H9 (cell line): ENCODE results near the gene ATP5PF. TPM values are rescaled to one million over a fixed set of nuclear protein-coding genes. Genes with fewer than 3 reads are reported as not detected.

Experiments used
- DNase-seq: peaks from one replicate; pipeline ENCODE4 v3.0.0-alpha.2; 2017
- H2AFZ ChIP-seq: one replicate; pipeline ENCODE4 v1.6.1; 2013; ENCODE audit warnings: mild to moderate bottlenecking, low read length, control low read depth, moderate library complexity
- H2AK5ac ChIP-seq: 2 replicates; pipeline ENCODE4 v1.6.1; 2013; ENCODE audit warnings: low read length, control low read depth, mixed read lengths; ENCODE audit not compliant: insufficient read length
- H2BK120ac ChIP-seq: one replicate; pipeline ENCODE4 v1.6.1; 2013; ENCODE audit warnings: low read depth, mild to moderate bottlenecking, low read length, control low read depth, inconsistent platforms; ENCODE audit not compliant: poor library complexity, severe bottlenecking
- H2BK12ac ChIP-seq: 2 replicates; pipeline ENCODE4 v1.6.1; 2013; ENCODE audit warnings: low read length, control low read depth, mixed read lengths, low read depth; ENCODE audit not compliant: insufficient read length
- H2BK15ac ChIP-seq: 2 replicates; pipeline ENCODE4 v1.6.1; 2013; ENCODE audit warnings: low read depth, low read length, control low read depth
- H2BK20ac ChIP-seq: one replicate; pipeline ENCODE4 v1.6.1; 2013; ENCODE audit warnings: low read depth, mild to moderate bottlenecking, low read length, control low read depth, inconsistent platforms; ENCODE audit not compliant: poor library complexity, severe bottlenecking
- H2BK5ac ChIP-seq: 2 replicates; pipeline ENCODE4 v1.6.1; 2013; ENCODE audit warnings: low read length, control low read depth, mixed read lengths; ENCODE audit not compliant: insufficient read length
- H3K14ac ChIP-seq: 2 replicates; pipeline ENCODE4 v1.6.1; 2013; ENCODE audit warnings: low read length, control low read depth; ENCODE audit not compliant: insufficient read depth
- H3K18ac ChIP-seq: 2 replicates; pipeline ENCODE4 v1.6.1; 2013; ENCODE audit warnings: low read depth, mild to moderate bottlenecking, mixed read lengths, low read length, control low read depth; ENCODE audit not compliant: insufficient read length
- H3K23ac ChIP-seq: 2 replicates; pipeline ENCODE4 v1.6.1; 2013; ENCODE audit warnings: low read length, control low read depth, mixed read lengths, low read depth; ENCODE audit not compliant: insufficient read length
- H3K23me2 ChIP-seq: 2 replicates; pipeline ENCODE4 v1.6.1; 2013; ENCODE audit warnings: low read depth, mild to moderate bottlenecking, mixed read lengths, low read length, control low read depth; ENCODE audit not compliant: insufficient read length, poor library complexity, severe bottlenecking
- H3K27ac ChIP-seq: 2 replicates; pipeline ENCODE4 v1.5.1; 2013; ENCODE audit warnings: low read length, control low read depth, mixed read lengths, low read depth; ENCODE audit not compliant: insufficient read length
- H3K27me3 ChIP-seq: 2 replicates; pipeline ENCODE4 v1.6.1; 2013; ENCODE audit warnings: low read length, control low read depth, inconsistent platforms; ENCODE audit not compliant: insufficient read depth
- H3K4ac ChIP-seq: 2 replicates; pipeline ENCODE4 v1.6.1; 2013; ENCODE audit warnings: low read depth, mild to moderate bottlenecking, control low read depth, inconsistent platforms, low read length, moderate library complexity
- H3K4me1 ChIP-seq: 2 replicates; pipeline ENCODE4 v1.6.1; 2013; ENCODE audit warnings: low read length, control low read depth, inconsistent platforms; ENCODE audit not compliant: insufficient read depth
- H3K4me2 ChIP-seq: 2 replicates; pipeline ENCODE4 v1.6.1; 2013; ENCODE audit warnings: low read length, control low read depth, mixed read lengths; ENCODE audit not compliant: insufficient read length, insufficient read depth
- H3K56ac ChIP-seq: 2 replicates; pipeline ENCODE4 v1.6.1; 2013; ENCODE audit warnings: low read depth, mild to moderate bottlenecking, mixed read lengths, low read length, control low read depth; ENCODE audit not compliant: insufficient read length
- H3K79me1 ChIP-seq: 2 replicates; pipeline ENCODE4 v1.6.1; 2013; ENCODE audit warnings: low read depth, mild to moderate bottlenecking, moderate library complexity, low read length, control low read depth, inconsistent platforms; ENCODE audit not compliant: insufficient read depth, poor library complexity, severe bottlenecking
- H3K79me2 ChIP-seq: 2 replicates; pipeline ENCODE4 v1.6.1; 2013; ENCODE audit warnings: low read length, control low read depth, inconsistent platforms; ENCODE audit not compliant: insufficient read depth
- H3K9ac ChIP-seq: 2 replicates; pipeline ENCODE4 v1.6.1; 2013; ENCODE audit warnings: low read length, control low read depth, mixed read lengths; ENCODE audit not compliant: insufficient read length; ENCODE audit errors: extremely low read depth
- H3K9me3 ChIP-seq: one replicate; pipeline ENCODE4 v1.6.1; 2013; ENCODE audit warnings: low read depth, low read length, inconsistent platforms; ENCODE audit not compliant: control insufficient read depth
- H3T11ph ChIP-seq: one replicate; pipeline ENCODE4 v1.6.1; 2013; ENCODE audit warnings: mild to moderate bottlenecking, low read length, control low read depth, inconsistent platforms
- H4K20me1 ChIP-seq: one replicate; pipeline ENCODE4 v1.6.1; 2013; ENCODE audit not compliant: control insufficient read depth, insufficient read length, insufficient read depth
- H4K5ac ChIP-seq: 2 replicates; pipeline ENCODE4 v1.6.1; 2013; ENCODE audit warnings: low read depth, mild to moderate bottlenecking, mixed read lengths, low read length, control low read depth; ENCODE audit not compliant: insufficient read length
- H4K8ac ChIP-seq: replicated peaks from 2 replicates; pipeline ENCODE4 v1.6.1; 2013; ENCODE audit warnings: low read length, control low read depth, mixed read lengths, low read depth; ENCODE audit not compliant: insufficient read length
- H4K91ac ChIP-seq: 2 replicates; pipeline ENCODE4 v1.6.1; 2013; ENCODE audit warnings: low read depth, mild to moderate bottlenecking, moderate library complexity, mixed read lengths, low read length, control low read depth; ENCODE audit not compliant: insufficient read length
- H3K27ac Mint-ChIP-seq, 3 experiments: 2 replicates in 2 of 3; 3 replicates in 1 of 3; pipeline ENCODE4 v1.8.0; 2020 to 2021; ENCODE audit warnings: mixed read lengths in 3 of 3, mild to moderate bottlenecking in 1 of 3, moderate library complexity in 1 of 3
- H3K27me3 Mint-ChIP-seq: 2 replicates; pipeline ENCODE4 v1.8.0; 2021; ENCODE audit warnings: low read depth, mild to moderate bottlenecking, moderate library complexity, mixed read lengths
- H3K36me3 Mint-ChIP-seq, 3 experiments: 2 replicates in 2 of 3; 3 replicates in 1 of 3; pipeline ENCODE4 v1.8.0; 2020 to 2021; ENCODE audit warnings: low read depth in 3 of 3, mixed read lengths in 3 of 3; ENCODE audit not compliant: insufficient read depth in 1 of 3
- H3K4me1 Mint-ChIP-seq, 2 experiments: 2 replicates each; pipeline ENCODE4 v1.8.0; 2020; ENCODE audit warnings: mixed read lengths in 2 of 2
- H3K4me3 Mint-ChIP-seq, 2 experiments: 2 replicates in 1 of 2; 3 replicates in 1 of 2; pipeline ENCODE4 v1.8.0; 2020 to 2021; ENCODE audit warnings: mild to moderate bottlenecking in 2 of 2, mixed read lengths in 2 of 2, moderate library complexity in 1 of 2
- H3K9me3 Mint-ChIP-seq, 2 experiments: 2 replicates in 1 of 2; 3 replicates in 1 of 2; pipeline ENCODE4 v1.8.0; 2020; ENCODE audit warnings: mild to moderate bottlenecking in 2 of 2, mixed read lengths in 2 of 2, moderate library complexity in 1 of 2
- CTCF ChIP-seq: fragments of 200-600 bp; sonication (generic); conservative IDR thresholded peaks from 3 replicates; pipeline ENCODE4 v1.8.0; 2021; ENCODE audit warnings: antibody characterized with exemption, mild to moderate bottlenecking
- WGBS: extraction: QIAGEN DNeasy Blood & Tissue Kit; methylation state at CpG from one replicate; pipeline ENCODE4 v1.1.7; 2013; ENCODE audit warnings: missing lambda C conversion rate, low lambda C conversion rate, mixed read lengths; ENCODE audit not compliant: insufficient read length; ENCODE audit errors: extremely low coverage; 5-methylcytosine and 5-hydroxymethylcytosine counted together
- total RNA-seq: library from RNA; stranded (reverse); gene quantifications from 2 replicates; pipeline ENCODE4 v1.2.1, GENCODE V29; 2021

ATP5PF gene
- total RNA-seq, 1 experiment from 2014 or later = 143 TPM

GRCh38 chr21:25710550-25710949 lies 24.2 kb downstream of the ATP5PF start:
- Histone ChIP-seq H3K79me1 (no peaks in the 10 kb centered on the region), H2BK120ac (no peak overlapping the region), H3K9me3 (no peaks in the 10 kb centered on the region), H3K4me2 (no peak overlapping the region), H2BK5ac (no peak overlapping the region), H3K23ac (no peak overlapping the region), H3K27me3 (no peaks in the 10 kb centered on the region), H4K20me1 (no peaks in the 10 kb centered on the region), H3K4me1 (no peaks in the 10 kb centered on the region), H3K9ac (no peak overlapping the region), H3K23me2 (no peaks in the 10 kb centered on the region), H3K56ac (no peak overlapping the region), H4K91ac (no peak overlapping the region), H3K4ac (no peak overlapping the region), H3K14ac (no peak overlapping the region), H2AK5ac (no peak overlapping the region), H3K79me2 (no peaks in the 10 kb centered on the region), H2BK15ac (no peak overlapping the region), H2BK12ac (no peak overlapping the region), H2BK20ac (no peak overlapping the region), H2AFZ (no peak overlapping the region), H4K8ac (no peak overlapping the region), H3K27ac (no peak overlapping the region), H4K5ac (no peak overlapping the region), H3T11ph (no peak overlapping the region), H3K18ac (no peak overlapping the region)
- Mint-ChIP-seq H3K27ac (peak overlapping the region in 1 of 3 experiments; percentile 1; a peak in 1 of 7 replicates), H3K9me3 (no peaks in the 10 kb centered on the region), H3K4me1 (peaks cover 5% of the 10 kb centered on the region in 2 experiments), H3K27me3 (no peaks in the 10 kb centered on the region), H3K36me3 (no peaks in the 10 kb centered on the region), H3K4me3 (no peak overlapping the region)
- DNase-seq = no peak
- no peak for TF ChIP-seq CTCF
- WGBS = no CpG with 5 or more reads among the region's 5 CpGs
